Stimulated activated CD8-positive, alpha-beta memory T cell treated with anti-CD3 and anti-CD28 coated beads, Interleukin-7, amount 100 ng/mL, for 4 hours (primary cell): ENCODE measurements around the gene TTLL12.
A peak's percentile ranks its signal among the peaks of the same experiment; 100 is the strongest.

ENCODE experiments used
- DNase-seq, 2 donors: peaks; one replicate each; pipeline ENCODE4 v3.0.0-alpha.2; 2020; ENCODE audit warnings: low read depth in 2 of 2

Gene TTLL12

DNA sequence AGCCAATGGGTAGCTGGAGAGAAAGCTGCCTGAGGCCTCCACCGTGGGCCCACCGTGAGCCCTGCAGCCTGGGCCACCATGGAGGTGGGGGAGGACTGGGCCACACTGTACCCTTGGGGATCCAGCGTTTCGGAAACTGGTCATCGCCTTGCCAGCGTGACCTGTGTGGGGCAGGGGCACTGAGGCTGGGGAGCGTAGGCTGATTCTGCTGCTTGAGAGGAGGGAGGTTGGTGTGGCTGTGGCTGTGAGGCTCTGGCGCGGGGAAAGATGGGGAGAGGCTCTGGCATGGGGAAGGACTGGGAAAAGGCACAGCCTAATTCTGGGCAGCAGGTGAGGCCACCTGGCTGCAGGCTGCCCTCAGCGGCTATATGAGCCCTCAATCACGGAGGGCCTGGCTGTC lies 12.6 kb upstream of the TTLL12 start:
- DNase-seq, result no peak

DNA sequence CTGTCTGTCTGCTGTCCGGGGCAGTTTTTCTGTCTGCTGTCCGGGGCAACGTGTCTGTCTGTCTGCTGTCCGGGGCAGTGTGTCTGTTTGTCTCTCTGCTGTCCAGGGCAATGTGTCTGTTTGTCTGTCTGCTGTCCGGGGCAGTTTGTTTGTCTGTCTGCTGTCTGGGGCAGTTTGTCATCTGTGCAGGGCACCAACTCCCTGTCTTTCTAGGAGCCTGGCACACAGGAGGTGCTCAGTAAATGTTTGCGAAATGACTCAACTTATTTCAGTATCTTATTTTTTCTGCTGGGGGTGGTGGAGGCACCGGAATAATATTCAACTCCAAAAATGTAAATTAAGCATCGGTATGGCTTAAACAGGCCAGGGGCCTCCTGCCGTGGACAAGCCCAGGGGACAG lies 12.0 kb upstream of the TTLL12 start:
- no peak for DNase-seq

DNA sequence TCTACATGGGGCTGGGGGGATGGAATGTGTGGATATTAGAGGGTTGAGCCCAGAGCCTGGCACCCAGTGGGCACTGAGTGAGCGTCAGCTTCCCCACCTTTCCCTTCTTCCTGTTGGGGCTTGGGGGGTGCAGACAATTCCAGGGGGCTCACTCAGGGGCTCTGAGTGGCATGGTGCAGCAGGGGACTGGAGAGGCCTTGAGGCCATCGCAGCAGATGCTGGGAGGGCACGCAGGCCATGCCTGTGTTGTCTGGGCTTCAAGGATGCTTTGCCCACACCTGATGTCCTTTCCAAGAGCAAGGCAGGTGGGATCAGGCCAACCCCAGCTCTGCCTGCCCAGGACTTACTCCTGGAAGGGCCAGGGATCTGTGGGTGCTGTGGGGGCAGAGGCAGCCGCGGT lies 11.2 kb upstream of the TTLL12 start:
- no peak for DNase-seq

DNA sequence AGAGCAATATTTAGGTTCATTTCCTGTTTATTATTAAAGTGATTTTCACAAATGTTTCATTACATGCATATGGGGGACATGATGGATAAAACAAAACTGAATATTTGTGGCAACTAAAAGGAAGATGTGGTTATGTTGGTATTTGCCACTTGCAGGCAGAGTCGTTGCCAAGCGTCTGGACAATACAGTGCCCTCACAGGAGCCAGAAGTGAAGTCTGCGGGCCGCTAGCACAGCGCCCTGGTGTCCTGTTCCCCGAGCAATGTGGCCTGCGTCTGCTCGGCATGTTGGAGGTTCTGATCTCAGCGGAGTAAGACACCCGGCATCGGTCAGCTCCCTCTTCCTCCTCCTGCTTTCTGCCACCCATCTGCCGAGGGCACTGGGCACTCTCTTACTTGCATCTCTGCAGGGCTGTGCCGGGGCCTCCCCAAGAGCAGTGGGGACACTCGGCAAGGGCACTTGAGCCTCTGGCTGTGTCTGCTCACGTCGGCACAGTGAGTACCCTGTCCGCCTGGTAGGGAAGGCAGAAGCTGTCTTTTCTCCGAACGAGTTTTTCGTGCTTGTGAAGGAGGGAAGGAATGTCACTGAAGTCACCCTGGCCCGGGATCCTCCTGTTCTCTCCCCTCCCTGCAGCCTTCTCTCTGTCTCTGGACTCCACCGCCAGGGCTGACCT lies 10.5 kb upstream of the TTLL12 start:
- DNase-seq, result no peak

DNA sequence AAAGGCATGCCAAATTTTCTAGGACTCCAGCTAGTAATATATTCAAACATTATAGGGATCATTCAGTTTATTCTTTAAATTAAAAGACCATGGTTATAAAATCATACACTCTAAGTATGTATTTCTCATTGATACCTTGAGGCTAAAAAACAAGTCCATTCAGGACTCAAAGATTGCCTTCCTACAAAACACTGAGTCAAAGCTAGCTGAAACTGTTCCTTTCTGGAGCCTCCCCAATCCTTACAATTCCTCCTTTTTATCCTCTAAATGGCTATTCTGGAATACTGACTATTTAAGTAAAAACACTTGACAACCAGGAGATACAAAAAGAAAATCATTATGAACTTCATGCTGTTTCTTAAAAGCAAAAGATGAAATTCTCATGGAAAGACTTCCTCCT lies 4.9 kb upstream of the TTLL12 start:
- no peak for DNase-seq

DNA sequence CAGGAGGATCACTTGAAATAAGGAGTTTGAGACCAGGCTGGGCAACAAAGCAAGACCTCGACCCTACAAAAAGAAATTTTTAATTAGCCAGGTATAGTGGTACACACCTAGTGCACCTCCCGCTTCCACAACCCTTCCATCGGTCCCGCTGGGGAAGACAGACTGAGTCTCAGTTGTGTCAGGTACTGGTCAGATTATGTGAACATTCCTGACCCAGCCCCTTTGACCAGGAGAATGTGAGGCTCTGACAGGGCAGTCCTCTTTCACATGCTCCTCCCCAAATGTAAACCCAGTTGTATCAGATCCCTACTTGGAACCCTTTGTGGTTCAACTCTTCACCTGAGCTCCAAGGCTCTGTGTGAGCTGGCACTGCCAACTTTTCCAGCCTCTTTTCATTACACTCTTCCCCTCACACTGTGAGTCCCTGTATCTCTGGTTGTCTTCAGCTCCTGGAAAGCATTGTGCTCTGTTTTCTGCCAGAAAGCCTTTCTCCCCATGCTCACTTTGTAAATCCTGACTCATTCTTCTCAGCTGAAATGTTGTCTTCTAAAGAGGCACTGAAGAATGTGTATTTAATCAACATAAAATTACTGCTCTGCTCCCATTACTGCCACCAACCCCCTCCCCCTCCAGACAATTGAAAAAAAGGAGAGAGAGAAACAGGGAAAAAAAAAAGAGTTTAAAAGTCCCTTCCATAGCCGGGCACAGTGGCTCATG lies 2.1 kb upstream of the TTLL12 start:
- no peak for DNase-seq

DNA sequence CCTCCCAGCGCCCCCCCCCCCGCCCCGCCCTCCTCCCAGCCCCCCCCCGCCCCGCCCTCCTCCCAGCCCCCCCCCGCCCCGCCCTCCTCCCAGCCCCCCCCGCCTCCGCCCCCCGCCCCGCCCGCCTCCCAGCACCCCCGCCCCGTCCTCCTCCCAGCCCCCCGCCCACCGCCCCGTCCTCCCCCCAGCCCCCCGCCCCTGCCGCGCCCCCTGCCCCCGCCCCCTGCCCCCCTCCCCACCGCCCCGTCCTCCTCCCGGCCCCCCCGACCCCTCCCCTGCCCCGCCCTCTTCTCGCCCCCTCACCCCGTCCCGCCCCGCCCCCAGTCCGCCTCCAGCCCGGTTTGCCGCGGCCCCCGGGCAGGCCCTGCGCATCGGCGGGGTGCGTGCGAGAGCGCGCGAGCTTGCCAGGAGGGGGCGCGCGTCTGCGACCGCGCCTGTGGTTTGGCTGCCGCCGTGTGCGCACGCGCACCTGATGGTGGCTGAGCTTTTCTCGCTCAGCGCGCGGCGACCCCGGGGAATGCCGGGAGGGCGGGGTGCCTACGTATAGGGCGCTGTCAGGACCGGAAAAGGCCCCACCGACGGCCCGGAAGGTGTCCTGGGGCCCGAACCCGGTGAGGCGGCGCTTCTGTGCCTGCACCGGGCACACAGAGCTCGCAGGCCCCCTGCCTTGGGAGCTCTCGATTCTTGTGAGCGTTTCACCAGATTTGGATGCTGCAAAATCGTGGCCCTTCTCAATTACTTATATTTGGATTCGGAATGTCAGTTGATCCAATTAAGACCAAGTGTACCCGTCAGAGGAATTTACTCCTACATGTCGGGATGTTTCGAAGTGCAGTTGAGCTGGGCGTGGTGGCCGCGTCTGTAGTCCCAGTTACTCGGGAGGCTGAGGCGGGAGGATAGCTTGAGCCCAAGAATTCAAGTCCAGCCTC lies 501 bp upstream of the TTLL12 start:
- peak; percentile 89 to 94 for DNase-seq

DNA sequence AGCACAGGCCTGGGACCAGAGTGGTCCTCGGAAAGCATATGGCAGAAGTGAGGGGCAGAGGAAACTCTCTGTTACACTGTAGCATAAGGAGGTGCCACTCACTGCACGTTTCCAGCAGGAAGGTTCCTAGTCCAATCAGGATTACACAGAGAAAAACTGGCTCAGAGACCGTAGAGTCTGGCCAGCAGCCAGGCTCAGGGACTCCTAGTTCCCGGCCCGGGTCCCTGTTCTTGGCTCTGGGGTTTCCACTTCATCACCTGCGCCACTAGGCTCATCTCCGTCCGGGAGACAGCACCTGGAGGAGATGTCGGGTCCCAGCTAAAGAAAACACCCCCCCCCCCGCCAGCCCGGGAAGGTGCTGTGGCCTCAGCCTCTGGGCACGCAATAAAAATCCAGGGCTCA lies 1.1 kb downstream of the TTLL12 start:
- DNase-seq, result no peak

DNA sequence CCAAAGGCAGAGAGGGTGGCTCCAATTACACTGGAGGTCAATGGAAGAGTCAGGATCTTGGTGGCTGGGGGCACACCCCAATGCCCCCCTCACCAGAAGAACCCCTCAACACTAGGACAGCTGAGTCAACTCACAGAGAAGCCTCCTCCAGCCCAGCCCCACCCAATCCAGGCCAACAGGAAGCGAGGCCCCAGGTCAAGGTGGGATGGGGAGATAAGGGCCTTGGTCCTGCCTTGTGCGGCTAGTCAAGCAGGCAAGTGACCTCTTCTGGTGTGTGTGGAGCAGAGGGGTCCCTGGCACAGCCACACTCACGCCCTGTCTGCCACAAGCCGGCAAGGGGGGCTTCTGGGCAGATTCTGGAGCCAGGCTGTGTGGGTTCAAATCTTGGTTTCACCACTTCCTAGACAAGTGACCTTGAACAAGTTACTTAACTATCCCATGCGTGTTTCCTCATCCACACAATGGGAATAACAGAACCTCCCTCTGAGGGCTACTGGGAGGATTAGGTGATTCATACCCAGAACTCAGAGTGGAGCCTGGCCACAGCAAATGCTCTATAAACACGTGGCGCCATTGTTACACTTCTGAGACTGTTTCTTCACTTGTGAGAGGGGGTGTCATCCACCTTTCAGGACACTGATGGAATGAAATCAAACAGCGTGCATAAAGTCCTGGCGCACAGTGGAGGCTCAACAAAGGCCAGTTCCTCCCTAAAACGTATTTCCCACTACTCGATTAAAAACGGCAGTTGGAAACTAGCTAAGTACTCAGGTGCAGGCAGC lies 3.2 kb downstream of the TTLL12 start:
- no peak for DNase-seq

DNA sequence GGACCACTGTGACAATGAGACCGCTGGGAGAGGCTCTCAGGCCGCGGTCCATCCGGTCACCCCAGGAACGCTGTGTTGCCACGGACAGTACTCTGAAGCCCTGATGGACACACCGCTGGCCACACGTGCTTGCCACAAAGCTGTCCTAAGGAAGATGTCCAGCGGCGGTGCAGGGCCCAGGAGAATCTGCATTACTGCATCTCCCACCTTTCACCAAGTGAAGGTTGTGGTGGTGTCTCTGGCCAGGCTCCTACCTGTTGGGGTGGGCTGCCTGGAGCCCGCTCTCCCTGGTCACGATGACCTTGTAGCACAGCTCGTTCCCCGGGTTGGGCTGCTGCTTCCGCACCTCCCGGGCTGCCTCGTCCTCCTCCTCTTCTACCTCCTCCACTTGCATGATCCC lies 4.2 kb downstream of the TTLL12 start:
- DNase-seq, result no peak

DNA sequence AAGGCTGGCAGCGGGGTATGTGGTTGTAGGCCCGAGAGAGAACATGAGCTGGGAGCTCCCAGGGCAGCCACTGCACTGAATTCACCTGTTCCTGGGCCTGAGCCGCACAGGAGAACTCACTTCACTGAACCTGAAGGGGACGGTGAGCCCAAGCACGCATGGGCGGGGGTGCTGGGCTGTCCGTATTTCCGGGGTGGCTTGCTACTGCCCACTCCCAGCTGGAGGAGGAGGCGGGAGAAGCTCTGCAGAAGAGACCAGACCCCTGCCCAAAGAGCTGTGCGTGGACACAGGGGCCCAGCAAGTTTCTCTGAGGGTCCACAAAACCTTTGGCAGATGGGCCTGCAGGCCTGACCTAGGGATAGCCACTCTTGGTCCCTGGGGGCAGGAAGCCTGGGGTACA lies 4.8 kb downstream of the TTLL12 start:
- no peak for DNase-seq

DNA sequence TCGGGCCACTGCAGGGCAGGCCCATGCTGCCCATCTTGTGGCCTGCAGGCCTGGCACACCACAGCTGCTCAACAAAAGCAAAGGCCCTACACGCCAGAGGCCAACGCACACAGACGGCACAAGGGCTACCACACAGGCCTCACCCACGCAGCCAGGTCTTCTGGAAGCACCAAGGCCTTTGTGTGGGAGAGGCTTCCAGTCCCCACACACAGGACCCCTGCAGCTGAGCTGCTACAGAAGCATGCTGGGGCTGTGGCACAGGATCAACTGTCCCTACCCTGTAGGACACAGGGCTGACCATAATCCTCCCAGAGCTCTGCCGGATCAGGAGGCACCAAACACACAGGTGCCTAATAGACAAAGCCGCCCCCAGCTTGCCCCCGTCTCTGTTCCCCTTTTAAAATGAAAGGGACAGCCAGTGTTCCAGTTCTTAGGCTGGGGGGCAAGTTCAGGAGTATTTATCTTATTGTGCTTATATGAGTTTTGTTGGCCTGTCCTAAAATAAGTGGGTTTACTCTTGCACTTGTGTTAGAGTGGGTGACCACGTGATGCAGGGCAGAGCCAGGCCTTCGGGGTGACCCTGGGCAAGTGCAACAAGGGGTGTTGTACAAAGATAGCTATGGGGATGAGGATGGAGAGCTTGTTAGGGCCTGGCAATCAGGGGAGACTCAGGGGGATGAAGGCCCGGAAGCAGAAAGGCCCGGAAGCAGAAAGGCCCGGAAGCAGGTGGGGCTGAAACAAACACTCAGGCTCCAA lies 5.4 kb downstream of the TTLL12 start:
- DNase-seq, result no peak

DNA sequence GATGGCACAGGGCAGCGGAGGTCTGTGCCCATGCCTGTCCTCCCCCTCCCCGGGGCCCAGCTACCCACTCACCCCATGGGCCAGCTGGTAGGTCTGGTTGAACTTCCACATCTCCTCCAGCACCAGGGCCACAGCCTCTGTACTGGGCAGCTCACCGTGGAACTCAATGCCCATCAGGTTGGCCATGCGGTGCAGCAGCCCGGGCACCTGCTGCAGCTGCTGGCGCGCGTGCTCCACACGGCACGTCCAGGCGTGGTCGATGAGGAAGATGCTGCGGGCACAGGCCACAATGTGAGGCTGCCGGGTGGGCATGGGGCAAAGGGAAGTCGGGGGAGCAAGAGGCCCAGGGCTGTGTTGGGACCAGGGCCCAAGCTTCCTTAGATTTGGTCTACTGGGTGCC lies 6.3 kb downstream of the TTLL12 start:
- DNase-seq, result no peak

DNA sequence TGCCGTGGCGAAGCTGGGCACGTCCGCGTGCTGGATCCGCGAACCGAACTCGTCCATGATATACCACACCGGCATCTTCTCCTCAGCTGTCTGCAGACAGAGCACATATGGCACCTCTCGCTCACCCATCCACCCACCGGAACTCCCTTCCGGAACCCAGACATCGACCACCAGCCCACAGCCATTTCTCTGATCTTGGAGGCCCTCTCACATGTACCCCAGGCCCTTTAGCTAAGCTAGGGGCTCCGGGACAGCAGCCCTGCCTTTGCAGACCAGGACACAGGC lies 7.1 kb downstream of the TTLL12 start:
- no peak for DNase-seq

DNA sequence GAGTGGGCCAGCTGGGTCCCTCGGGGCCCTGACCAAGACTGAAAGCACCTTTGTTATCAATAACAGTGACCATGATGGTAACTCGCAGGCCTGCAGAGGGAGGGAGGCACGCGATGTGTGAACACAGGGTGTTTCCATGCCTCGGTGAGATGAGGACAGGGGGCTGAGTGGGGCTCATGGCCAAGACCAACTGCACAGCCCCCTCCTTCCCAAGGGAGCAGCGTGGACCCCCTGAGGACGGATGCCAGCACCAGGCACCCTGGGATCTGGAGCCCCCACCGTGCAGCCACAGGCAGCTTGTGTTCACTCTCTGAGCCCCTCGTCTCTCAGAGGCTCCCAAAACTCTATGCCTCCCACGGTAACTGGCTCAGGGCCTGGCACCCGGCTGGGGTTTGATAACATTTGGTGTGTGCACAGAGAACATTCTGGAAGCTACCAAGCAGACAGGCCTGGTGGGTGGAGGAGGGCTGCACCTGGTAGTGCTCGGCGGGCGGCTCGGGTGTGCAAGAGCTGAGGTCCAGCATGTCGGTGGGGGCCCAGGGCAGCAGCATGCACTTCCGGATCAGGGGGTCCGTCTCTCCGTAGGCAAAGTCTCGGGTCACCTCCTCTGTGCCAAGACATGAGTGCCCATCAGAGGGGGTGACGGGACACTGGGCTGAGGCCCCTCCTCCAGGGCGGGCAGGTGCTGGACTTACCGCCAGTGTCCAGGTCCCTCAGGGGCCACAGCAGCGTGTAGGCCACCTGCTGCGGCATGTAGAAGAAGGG lies 7.6 kb downstream of the TTLL12 start:
- DNase-seq, result no peak

DNA sequence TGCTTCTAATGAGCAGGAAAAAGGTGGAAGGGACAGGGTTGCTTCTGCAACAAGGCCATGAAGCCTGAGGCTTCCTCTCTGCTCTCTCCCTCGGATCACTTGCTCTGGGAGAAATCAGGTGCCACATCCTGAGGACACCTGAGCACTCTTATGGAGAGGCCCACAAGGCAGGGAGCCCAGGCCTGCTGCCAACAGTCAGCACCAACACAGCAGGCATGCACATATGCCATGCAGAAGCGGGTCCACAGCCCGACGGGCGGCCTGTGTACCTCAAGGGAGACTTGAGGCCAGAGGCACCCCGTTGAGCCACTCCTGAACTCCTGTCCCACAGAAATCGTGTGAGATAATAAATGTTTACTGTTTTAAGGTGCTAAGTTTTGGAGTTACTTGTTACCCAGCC lies 9.5 kb downstream of the TTLL12 start:
- no peak for DNase-seq

DNA sequence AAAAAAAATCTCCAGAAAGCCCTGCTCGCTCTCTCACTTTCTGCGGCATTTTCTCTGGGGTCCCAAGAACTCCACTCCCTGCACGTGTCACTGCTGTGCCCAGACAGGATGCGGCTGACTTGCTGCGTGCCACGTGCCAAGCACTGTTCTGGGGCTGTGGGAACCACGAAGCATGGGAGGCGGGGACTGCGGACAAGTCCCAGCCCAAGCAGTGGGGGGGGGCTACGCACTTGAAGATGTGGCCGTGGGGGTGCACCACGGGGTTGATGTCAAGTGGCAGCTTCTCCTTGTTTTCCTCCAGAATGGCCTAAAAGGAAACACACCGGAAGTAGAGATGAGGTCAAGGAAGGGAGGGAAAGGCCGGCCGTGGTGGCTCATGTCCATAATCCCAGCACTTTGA lies 10.8 kb downstream of the TTLL12 start:
- no peak for DNase-seq

DNA sequence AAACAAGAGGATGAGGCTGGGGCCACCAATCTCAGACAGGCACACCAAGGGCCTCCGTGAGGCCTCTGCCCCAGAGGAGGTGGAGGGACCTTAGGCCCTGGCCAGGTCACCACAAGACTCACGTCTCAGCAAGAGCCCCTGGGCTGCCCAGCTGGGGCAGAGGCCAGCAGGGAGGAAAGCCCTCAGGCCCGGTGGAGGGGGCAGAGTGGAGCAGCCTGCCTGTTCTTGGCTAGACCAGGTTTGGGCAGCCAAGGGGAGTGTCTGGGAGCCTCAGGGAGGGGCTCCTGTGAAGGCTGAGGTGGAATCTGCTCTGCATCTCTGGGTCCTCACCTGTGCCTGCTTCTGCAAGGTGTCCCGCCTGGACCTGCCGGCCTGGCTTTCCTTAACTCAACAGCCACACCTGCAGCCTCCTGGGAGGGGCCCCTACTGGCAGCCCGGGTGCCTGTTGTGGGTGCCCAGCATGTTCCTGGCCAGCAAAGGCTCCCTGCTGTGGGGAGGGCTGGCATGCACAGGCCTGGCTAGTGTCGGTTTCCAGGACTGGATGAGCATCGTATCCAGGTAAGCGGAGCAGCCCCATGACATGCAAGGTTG lies 11.9 kb downstream of the TTLL12 start:
- no peak for DNase-seq

DNA sequence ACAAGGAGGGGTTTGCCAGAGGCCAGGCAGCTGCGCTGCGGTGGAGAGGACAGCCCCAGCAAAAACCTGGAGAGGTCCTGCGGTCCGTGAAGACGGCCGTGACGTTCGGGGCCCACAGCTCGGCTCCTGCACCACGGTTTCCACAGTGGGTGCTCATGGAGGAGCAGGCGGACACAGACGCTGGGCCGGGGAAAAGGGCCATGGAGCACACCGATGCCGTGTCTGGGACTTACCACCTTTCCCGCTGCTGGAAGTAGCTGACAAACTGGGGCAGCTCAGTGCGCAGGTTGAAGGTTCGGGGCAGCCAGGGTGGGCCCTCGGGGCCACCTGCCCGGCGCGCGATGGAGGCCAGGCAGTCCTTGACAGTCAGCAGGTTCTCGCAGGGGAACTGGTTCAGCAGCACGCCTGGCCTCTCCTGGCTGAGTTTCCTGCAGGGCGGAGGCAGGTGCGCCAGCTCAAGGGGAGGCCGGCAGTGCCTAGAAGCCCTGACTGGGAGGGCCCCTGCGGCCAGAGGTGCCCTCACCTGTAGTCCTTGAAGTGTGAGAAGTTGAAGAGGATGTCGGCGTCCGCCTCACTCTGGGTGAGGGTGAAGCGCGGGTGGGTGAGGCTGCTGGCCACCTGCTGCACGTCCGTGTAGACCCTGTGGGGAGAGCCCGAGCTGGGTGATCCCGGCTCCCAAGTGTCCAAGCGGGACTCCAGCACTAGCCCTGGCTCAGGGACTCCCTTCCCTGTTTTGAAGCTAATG lies 12.8 kb downstream of the TTLL12 start:
- no peak for DNase-seq

DNA sequence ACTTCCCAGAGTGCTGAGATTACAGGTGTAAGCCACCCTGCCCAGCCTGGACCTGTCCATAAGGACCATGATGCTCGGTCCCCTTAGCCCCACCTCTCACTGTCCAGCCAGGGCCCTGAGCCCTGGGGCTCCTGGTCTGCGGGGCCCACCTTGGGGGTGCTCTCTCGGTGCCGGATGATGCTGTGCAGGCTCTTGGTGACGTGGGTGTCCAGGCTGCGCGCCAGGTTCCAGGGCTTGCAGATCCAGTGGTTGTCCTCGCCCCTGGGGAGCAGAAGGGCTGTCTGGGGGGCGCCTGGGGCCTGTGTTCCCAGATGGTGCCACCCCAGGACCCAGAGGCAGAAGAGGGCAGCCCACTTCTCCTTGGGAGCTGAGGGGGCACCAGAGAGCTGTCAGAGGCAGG lies 13.4 kb downstream of the TTLL12 start:
- DNase-seq, result no peak
